ENCODE data around the gene TNFRSF25. TPM values are rescaled to one million over a fixed set of nuclear protein-coding genes. Genes with fewer than 3 reads are reported as not detected.

TNFRSF25 gene
- total RNA-seq, 1 experiment from 2014 or later: 19.4 TPM

- Histone ChIP-seq H3K27ac (ENCODE audit: insufficient read length, low read depth, low read length) (no peak overlapping the region), H2BK20ac (ENCODE audit: low read depth, low read length, poor library complexity, severe bottlenecking) (no peak overlapping the region), H4K5ac (ENCODE audit: insufficient read length, low read depth, low read length) (no peak overlapping the region), H2BK5ac (ENCODE audit: insufficient read length, low read length) (no peak overlapping the region), H3T11ph (ENCODE audit: low read length) (no peak overlapping the region), H3K23ac (ENCODE audit: insufficient read length, low read depth, low read length) (no peak overlapping the region), H2AK5ac (ENCODE audit: insufficient read length, low read length) (no peak overlapping the region), H3K9me3 (ENCODE audit: control insufficient read depth, low read depth, low read length) (no peaks in the 10 kb centered on the region), H4K20me1 (ENCODE audit: control insufficient read depth, insufficient read depth, insufficient read length) (no peaks in the 10 kb centered on the region), H3K14ac (ENCODE audit: insufficient read depth, low read length) (no peak overlapping the region), H3K9ac (ENCODE audit: extremely low read depth, insufficient read length, low read length) (no peak overlapping the region), H3K79me2 (ENCODE audit: insufficient read depth, low read length) (no peaks in the 10 kb centered on the region), H3K4me1 (ENCODE audit: insufficient read depth, low read length) (no peaks in the 10 kb centered on the region; the same call in 1 of the 2 replicates), H3K4me2 (ENCODE audit: insufficient read depth, insufficient read length, low read length) (peak overlapping the region; percentile 27), H2AFZ (ENCODE audit: low read length) (no peak overlapping the region), H3K18ac (ENCODE audit: insufficient read length, low read depth, low read length) (no peak overlapping the region), H2BK12ac (ENCODE audit: insufficient read length, low read depth, low read length) (no peak overlapping the region), H4K8ac (replicated peaks; ENCODE audit: insufficient read length, low read depth, low read length) (no peak overlapping the region), H3K4ac (ENCODE audit: low read depth, low read length) (no peak overlapping the region), H3K56ac (ENCODE audit: insufficient read length, low read depth, low read length) (no peak overlapping the region), H3K79me1 (ENCODE audit: insufficient read depth, low read depth, low read length, poor library complexity, severe bottlenecking) (no peaks in the 10 kb centered on the region), H3K23me2 (ENCODE audit: insufficient read length, low read depth, low read length, poor library complexity, severe bottlenecking) (peaks cover 2% of the 10 kb centered on the region), H2BK15ac (ENCODE audit: low read depth, low read length) (no peak overlapping the region), H4K91ac (ENCODE audit: insufficient read length, low read depth, low read length) (no peak overlapping the region), H2BK120ac (ENCODE audit: low read depth, low read length, poor library complexity, severe bottlenecking) (no peak overlapping the region), H3K27me3 (ENCODE audit: insufficient read depth, low read length) (no peaks in the 10 kb centered on the region)
- peak overlapping the region; percentile 55 to 74 for H3K4me3 Mint-ChIP-seq
- H3K4me1 Mint-ChIP-seq: peaks cover 21 to 43% of the 10 kb centered on the region in 2 experiments
- TF ChIP-seq CTCF (conservative IDR thresholded peaks at IDR 0.05): no peak; the same call in 2 of the 3 replicates
- no CpG with 5 or more reads among the region's 66 CpGs for WGBS (ENCODE audit: extremely low coverage, insufficient read length, low lambda C conversion rate)
- 0 out of 7 replicates have a peak overlapping the region, but pooled peaks of 1 of the 3 experiments have one; percentile 8 for H3K27ac Mint-ChIP-seq
- H3K36me3 Mint-ChIP-seq (ENCODE audit: insufficient read depth in 1 of 3, low read depth in 3 of 3): peaks cover 0 to 6% (median 0%) of the 10 kb centered on the region in 3 experiments; a peak in 4 of 7 replicates
- H3K9me3 Mint-ChIP-seq: no peaks in the 10 kb centered on the region
- H3K27me3 Mint-ChIP-seq (ENCODE audit: low read depth): peaks cover 2% of the 10 kb centered on the region
- DNase-seq: peak; percentile 80
Measured at GRCh38 chr1:6448749-6449631, 17.0 kb downstream of the TNFRSF25 start.

All from H9 (cell line).